LNCAP (cell line): Measurements from ENCODE around the gene SIRPA.

Experiments used
- CTCF ChIP-seq: fragments of 450-650 bp; IDR thresholded peaks from 2 replicates; pipeline ENCODE4 v1.5.1; 2017; ENCODE audit warnings: mild to moderate bottlenecking

Gene SIRPA

GRCh38 chr20:1931830-1932229 lies 36.6 kb downstream of the SIRPA start:
- TF ChIP-seq CTCF = no peak

DNA sequence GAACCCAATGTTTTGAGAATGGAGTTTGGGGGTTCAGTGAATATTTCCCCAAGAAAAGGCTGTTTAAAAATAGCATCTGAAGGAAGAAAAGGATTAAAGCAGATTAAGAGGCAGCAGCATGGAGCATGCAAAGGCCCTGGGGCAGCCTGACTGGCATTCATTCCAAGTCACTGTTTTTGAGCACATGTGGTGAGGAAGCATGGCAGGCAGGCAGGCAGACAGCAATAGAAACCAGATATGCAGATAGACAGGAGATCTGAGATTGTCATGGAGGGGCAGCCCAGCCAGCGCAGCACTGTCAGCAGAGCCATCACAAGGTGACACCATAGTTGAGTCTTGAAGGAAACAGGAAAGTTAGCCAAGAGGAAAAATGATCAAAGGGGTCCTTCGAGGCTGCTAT lies 37.8 kb downstream of the SIRPA start:
- TF ChIP-seq CTCF = no peak

DNA sequence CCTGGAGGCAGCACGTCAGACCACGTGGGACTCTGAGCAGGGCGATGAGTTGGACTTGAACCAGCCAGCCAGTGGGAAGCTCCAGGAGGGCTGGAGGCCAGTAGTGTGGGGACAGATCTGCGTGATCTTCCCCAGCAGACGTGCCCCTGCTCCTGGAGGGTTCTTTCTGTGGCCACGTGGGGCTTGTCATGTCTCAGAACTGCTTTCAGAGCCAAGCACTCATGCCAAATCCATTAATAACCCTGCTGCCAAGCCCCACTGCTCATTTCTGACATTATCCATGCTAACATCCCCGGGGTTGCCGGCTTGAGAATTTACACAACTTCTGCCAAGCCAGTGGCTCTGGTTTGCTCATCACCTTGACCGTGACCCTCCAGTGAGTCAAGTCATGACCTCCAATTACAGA lies 38.3 kb downstream of the SIRPA start:
- TF ChIP-seq CTCF = no peak

DNA sequence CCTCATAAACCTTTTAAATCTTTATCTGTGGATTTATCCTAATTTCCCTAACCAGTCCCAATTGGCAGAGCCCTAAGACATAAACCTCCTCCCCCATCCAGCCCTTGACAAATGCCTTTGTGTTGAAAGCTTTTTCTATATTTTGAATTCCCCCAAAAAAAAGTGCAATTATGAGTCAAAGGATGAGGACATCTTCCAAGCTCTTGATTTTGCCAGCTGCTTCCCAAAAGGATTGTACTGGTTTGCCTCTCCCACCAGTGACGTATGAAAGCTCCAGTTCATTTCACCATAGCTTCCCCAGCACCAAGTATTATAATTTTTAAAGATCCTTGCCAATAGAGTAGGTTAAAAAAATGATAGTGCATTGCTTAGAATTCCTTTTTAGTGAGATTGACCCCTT lies 38.9 kb downstream of the SIRPA start:
- TF ChIP-seq CTCF = no peak

GRCh38 chr20:1934721-1935573 lies 39.7 kb downstream of the SIRPA start:
- no peak for TF ChIP-seq CTCF

GRCh38 chr20:1935696-1936366 lies 40.6 kb downstream of the SIRPA start:
- no peak for TF ChIP-seq CTCF

GRCh38 chr20:1937316-1937976 lies 42.2 kb downstream of the SIRPA start:
- TF ChIP-seq CTCF = no peak
